22Rv1 (cell line): ENCODE data around the gene PIAS1.

Experiments
- H3K27ac ChIP-seq: fragments of 450-650 bp; 2 replicates; pipeline ENCODE4 v1.5.1; 2017
- CTCF ChIP-seq: fragments of 450-650 bp; IDR thresholded peaks from 2 replicates; pipeline ENCODE4 v1.5.1; 2017; ENCODE audit warnings: mild to moderate bottlenecking
- ZFX ChIP-seq: fragments of 450-650 bp; IDR thresholded peaks from 2 replicates; pipeline ENCODE4 v1.6.1; 2017; ENCODE audit warnings: antibody characterized with exemption, borderline replicate concordance

PIAS1 gene

GRCh38 chr15:68239025-68239424 lies 184.9 kb downstream of the PIAS1 start:
- H3K27ac ChIP-seq: no peak overlapping the region
- no peak for TF ChIP-seq ZFX
- TF ChIP-seq CTCF: no peak

GRCh38 chr15:68241088-68241935 lies 187.2 kb downstream of the PIAS1 start:
- TF ChIP-seq CTCF: no peak
- no peak for TF ChIP-seq ZFX
- H3K27ac ChIP-seq: no peak overlapping the region
